Activated CD8-positive, alpha-beta memory T cell treated with anti-CD3 and anti-CD28 coated beads for 4 hours (primary cell): ENCODE results near the gene MEIS1.

ENCODE experiments used
- DNase-seq, 2 donors: peaks; one replicate each; pipeline ENCODE4 v3.0.0-alpha.2; 2020; ENCODE audit warnings: low read depth in 2 of 2

The MEIS1 gene

GRCh38 chr2:66431846-66432587 is 2.9 kb upstream of the MEIS1 start:
- DNase-seq, result no peak

- DNase-seq, result no peak
Measured at GRCh38 chr2:66432801-66433694, 1.9 kb upstream of the MEIS1 start.

DNA sequence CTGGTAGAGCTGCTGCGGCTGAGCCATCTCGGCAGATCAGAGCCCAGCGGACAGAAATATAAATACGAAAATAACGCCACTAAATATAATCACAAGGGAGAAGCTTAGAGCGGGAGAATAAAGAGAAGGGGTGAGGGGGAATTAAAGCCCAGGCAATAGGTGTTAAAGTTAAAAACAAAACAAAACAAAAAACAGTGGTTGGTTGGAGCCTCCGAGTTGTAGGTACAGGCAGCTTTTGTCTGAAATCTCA is 1.3 kb upstream of the MEIS1 start:
- DNase-seq, result no peak

GRCh38 chr2:66433945-66434678 is 813 bp upstream of the MEIS1 start:
- no peak for DNase-seq

GRCh38 chr2:66435549-66435875 is 587 bp downstream of the MEIS1 start:
- no peak for DNase-seq

DNA sequence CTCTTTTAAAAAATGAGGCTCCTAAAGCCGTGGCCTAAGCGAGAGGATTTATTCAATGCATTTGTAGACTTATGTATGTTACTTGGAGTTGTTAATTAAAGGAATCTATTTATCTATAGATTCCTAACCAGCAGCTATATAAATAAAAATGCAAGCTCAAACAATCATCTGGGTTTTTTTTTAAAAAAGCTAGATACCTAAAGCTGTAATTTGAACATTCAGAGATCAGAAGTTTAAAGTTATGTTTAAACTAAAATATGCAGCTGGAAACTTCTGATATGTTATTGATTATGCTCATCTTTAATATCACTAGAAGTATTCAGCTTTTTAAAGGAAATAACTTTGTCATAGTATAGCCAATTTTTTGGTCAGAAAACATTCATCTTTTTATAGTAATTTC is 1.0 kb downstream of the MEIS1 start:
- no peak for DNase-seq

- DNase-seq, result no peak
Measured at GRCh38 chr2:66436581-66437001, 1.7 kb downstream of the MEIS1 start.

DNA sequence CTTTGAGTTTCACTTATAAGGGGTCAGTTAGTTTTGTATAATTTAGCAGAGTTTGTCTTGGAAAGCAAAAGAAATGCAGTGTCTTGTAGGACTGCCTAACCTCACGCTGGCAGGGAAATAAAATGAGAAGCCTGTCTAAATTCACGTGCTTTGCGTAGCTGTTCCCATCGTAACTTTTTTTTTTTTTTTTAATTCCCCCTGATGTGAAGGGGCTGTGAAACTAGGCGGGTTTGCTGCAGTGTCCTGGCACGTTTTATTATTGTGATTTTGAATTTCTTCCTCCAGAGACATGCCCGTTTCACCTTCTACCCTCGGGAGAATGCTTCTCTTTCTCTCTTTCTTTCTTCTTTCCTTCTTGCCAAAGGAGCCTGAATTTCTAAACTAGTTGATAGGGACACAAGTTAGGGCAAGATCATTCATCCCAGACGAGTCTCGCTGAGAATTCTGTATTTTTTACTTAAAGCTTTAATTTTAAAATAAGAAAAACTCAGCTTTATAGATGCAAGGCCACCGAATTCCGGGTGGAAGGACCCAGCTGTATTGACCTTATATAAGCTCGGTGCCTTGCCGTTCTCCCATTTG is 2.3 kb downstream of the MEIS1 start:
- DNase-seq, result no peak

GRCh38 chr2:66437691-66438497 is 3.0 kb downstream of the MEIS1 start:
- no peak for DNase-seq

- no peak for DNase-seq
Measured at GRCh38 chr2:66438498-66438833, 3.5 kb downstream of the MEIS1 start.

- DNase-seq, result no peak
Measured at GRCh38 chr2:66438891-66439811, 4.2 kb downstream of the MEIS1 start.

DNA sequence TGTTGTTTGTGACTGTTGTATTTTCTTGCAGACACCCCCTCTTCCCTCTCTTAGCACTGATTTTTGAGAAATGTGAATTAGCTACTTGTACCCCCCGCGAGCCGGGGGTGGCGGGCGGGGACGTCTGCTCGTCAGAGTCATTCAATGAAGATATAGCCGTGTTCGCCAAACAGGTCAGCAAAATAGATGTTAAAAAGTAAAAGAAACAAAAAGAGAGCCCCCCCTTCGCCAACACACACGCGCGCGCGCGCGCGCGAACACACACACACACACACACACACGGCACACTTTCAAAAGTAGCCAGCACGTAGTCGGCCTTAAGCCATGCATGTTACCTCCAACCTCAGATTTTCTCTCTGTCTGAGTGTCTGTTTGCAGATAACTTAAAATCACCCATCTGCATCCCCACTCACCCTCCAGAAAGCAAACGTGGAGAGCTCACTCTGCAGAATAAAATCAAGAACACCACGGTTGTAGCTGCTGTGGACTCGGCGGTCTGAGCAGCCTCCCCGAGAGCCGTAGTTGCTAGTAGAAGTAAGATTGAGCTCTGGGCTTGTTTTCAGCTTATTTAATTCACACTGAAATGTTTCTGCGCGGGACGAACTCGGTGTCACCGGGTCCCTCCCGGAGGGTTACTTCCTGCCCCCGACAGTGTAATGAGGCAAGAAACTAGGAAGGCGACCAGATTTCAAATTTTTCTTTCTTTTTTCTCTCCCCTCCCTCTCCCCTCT is 5.1 kb downstream of the MEIS1 start:
- no peak for DNase-seq

- DNase-seq, result no peak
Measured at GRCh38 chr2:66440708-66441497, 6.0 kb downstream of the MEIS1 start.

- no peak for DNase-seq
Measured at GRCh38 chr2:66441581-66442320, 6.8 kb downstream of the MEIS1 start.

DNA sequence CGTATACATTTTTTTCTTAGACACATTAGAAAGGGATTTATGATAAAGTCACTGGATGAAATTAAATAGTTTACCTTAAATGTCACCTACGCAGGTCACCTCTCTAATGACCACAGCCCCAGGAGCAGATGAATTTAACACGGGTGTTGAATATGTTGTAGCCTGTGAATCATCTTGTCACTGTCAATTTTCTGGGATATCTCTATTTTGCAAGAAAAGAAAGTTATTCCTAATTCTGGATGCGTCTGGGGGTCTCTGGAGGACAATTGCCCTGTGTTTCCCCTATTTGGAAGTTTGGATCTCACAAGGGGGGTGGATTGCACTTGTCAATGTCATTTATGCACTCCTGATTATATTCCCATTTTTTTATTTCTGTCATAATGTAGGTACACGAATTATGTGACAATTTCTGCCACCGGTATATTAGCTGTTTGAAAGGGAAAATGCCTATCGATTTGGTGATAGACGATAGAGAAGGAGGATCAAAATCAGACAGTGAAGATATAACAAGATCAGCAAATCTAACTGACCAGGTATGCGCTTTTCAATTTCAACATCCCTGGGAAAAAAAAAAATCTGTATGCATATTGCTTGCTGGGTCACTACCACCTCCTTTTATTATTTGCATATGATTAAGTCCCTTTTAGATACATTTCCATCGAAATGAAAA is 7.7 kb downstream of the MEIS1 start:
- no peak for DNase-seq

GRCh38 chr2:66443186-66443978 is 8.5 kb downstream of the MEIS1 start:
- DNase-seq, result no peak
